Neural progenitor cell (in vitro differentiated cells): ENCODE results near the gene NPHP1.

ENCODE experiments used
- CTCF ChIP-seq: fragments of 200-600 bp; sonication (generic); IDR thresholded peaks from 2 replicates; pipeline ENCODE4 v1.5.1; 2017; ENCODE audit warnings: antibody characterized with exemption, mild to moderate bottlenecking
- EZH2 ChIP-seq: fragments of 200-600 bp; sonication (generic); IDR thresholded peaks from 2 replicates; pipeline ENCODE4 v1.6.1; 2017; ENCODE audit warnings: antibody characterized with exemption, mild to moderate bottlenecking, moderate library complexity
- EZH2phosphoT487 ChIP-seq: fragments of 200-600 bp; sonication (generic); IDR thresholded peaks from 2 replicates; pipeline ENCODE4 v1.6.1; 2017; ENCODE audit warnings: antibody characterized with exemption

- TF ChIP-seq CTCF: no peak
- peak; percentile 43 for TF ChIP-seq EZH2
- TF ChIP-seq EZH2phosphoT487: no peak
Observed at GRCh38 chr2:110211938-110212858, 7.4 kb upstream of the NPHP1 start, which contains the start of gene MTLN.
